Measurements from ENCODE around the gene ADCY9. TPM values are rescaled to one million over a fixed set of nuclear protein-coding genes. Genes with fewer than 3 reads are reported as not detected.

The ADCY9 gene
- polyA plus RNA-seq, 1 donor from 2014 or later, result 6.3 TPM

DNA sequence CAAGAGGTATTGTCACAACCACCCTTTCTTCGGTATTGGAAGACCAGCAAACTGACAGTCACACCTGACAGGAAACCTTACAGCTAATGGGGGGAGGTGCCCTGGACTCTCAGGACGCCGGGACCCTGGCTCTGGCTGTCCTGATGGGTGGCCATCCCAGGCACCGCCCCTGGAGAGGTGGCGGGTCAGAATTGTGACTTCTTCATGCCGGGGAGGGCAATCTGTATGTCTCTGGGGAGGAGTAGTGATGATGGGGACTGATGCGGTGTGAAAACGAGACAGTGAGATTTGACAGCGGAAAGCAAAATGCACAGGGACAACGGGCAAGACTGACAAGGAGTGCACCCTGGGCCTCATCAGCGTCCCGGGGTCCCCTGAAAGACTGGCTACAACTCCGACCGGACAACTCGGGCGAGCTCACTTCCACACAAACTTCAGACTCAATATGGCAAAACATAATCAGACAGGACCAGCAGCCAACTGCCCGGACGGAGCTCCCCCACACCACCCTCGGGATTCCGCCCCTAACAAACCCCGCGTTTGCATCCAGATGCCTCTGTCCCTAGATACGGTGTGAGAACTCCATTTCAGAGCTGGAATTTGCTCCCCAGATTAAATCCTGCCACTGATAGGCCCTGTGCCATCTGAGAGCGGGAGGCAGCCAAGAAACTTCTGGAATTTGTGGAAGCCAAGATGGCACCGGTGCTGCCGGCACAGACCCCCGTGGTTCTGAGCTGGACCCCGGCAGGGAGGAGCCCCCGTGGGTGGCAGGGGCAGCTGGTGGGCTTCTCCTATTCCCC lies 152.2 kb downstream of the ADCY9 start:
- no peak overlapping the region for H3K4me2 ChIP-seq (ENCODE audit: low read length)
- no peak overlapping the region for H3K4me3 ChIP-seq (ENCODE audit: low read length)
- H3K9me3 ChIP-seq (ENCODE audit: low read length), result no peaks in the 10 kb centered on the region
- no peaks in the 10 kb centered on the region for H3F3A ChIP-seq (ENCODE audit: insufficient read depth, low read length, poor library complexity, severe bottlenecking)
- TF ChIP-seq MXI1 (conservative IDR thresholded peaks at IDR 0.05; ENCODE audit: poor library complexity, severe bottlenecking) (no peak), EP300 (conservative IDR thresholded peaks at IDR 0.05; ENCODE audit: poor library complexity, severe bottlenecking) (no peak), POLR2AphosphoS5 (IDR thresholded peaks at IDR 0.05) (no peak), EZH2 (IDR thresholded peaks at IDR 0.05; ENCODE audit: borderline replicate concordance, insufficient read depth, low read length, poor library complexity, severe bottlenecking) (no peak), RAD21 (conservative IDR thresholded peaks at IDR 0.05) (no peak)
- H3K36me3 ChIP-seq (ENCODE audit: insufficient read depth, low read length), result no peaks in the 10 kb centered on the region
- no peaks in the 10 kb centered on the region for H3K9me2 ChIP-seq (ENCODE audit: insufficient read depth, low read length)
- no peak overlapping the region for H3K27ac ChIP-seq (ENCODE audit: low read length)
- H3K9ac ChIP-seq (ENCODE audit: low read length), result no peak overlapping the region
- H2AFZ ChIP-seq (ENCODE audit: low read depth, low read length), result no peak overlapping the region
- no peaks in the 10 kb centered on the region for H3K79me2 ChIP-seq (replicated peaks; ENCODE audit: insufficient read depth, low read length)
- no peaks in the 10 kb centered on the region for H3K27me3 ChIP-seq (ENCODE audit: insufficient read depth, low read depth, low read length)
- no peaks in the 10 kb centered on the region for H4K20me1 ChIP-seq (ENCODE audit: insufficient read depth)

GRCh38 chr16:3963203-3963602 lies 153.0 kb downstream of the ADCY9 start:
- H3K27me3 ChIP-seq (ENCODE audit: insufficient read depth, low read depth, low read length), result no peaks in the 10 kb centered on the region
- TF ChIP-seq POLR2AphosphoS5 (IDR thresholded peaks at IDR 0.05) (no peak), MXI1 (conservative IDR thresholded peaks at IDR 0.05; ENCODE audit: poor library complexity, severe bottlenecking) (no peak), EZH2 (IDR thresholded peaks at IDR 0.05; ENCODE audit: borderline replicate concordance, insufficient read depth, low read length, poor library complexity, severe bottlenecking) (no peak), SMC3 (conservative IDR thresholded peaks at IDR 0.05; ENCODE audit: poor library complexity) (no peak), EP300 (conservative IDR thresholded peaks at IDR 0.05; ENCODE audit: poor library complexity, severe bottlenecking) (no peak), TAF1 (IDR thresholded peaks at IDR 0.05; ENCODE audit: low read depth) (no peak), RAD21 (conservative IDR thresholded peaks at IDR 0.05) (no peak)
- TF ChIP-seq, protein P1, sequence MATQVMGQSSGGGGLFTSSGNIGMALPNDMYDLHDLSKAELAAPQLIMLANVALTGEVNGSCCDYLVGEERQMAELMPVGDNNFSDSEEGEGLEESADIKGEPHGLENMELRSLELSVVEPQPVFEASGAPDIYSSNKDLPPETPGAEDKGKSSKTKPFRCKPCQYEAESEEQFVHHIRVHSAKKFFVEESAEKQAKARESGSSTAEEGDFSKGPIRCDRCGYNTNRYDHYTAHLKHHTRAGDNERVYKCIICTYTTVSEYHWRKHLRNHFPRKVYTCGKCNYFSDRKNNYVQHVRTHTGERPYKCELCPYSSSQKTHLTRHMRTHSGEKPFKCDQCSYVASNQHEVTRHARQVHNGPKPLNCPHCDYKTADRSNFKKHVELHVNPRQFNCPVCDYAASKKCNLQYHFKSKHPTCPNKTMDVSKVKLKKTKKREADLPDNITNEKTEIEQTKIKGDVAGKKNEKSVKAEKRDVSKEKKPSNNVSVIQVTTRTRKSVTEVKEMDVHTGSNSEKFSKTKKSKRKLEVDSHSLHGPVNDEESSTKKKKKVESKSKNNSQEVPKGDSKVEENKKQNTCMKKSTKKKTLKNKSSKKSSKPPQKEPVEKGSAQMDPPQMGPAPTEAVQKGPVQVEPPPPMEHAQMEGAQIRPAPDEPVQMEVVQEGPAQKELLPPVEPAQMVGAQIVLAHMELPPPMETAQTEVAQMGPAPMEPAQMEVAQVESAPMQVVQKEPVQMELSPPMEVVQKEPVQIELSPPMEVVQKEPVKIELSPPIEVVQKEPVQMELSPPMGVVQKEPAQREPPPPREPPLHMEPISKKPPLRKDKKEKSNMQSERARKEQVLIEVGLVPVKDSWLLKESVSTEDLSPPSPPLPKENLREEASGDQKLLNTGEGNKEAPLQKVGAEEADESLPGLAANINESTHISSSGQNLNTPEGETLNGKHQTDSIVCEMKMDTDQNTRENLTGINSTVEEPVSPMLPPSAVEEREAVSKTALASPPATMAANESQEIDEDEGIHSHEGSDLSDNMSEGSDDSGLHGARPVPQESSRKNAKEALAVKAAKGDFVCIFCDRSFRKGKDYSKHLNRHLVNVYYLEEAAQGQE (IDR thresholded peaks at IDR 0.05; ENCODE audit: borderline replicate concordance), result no peak
- TF ChIP-seq, protein P2, sequence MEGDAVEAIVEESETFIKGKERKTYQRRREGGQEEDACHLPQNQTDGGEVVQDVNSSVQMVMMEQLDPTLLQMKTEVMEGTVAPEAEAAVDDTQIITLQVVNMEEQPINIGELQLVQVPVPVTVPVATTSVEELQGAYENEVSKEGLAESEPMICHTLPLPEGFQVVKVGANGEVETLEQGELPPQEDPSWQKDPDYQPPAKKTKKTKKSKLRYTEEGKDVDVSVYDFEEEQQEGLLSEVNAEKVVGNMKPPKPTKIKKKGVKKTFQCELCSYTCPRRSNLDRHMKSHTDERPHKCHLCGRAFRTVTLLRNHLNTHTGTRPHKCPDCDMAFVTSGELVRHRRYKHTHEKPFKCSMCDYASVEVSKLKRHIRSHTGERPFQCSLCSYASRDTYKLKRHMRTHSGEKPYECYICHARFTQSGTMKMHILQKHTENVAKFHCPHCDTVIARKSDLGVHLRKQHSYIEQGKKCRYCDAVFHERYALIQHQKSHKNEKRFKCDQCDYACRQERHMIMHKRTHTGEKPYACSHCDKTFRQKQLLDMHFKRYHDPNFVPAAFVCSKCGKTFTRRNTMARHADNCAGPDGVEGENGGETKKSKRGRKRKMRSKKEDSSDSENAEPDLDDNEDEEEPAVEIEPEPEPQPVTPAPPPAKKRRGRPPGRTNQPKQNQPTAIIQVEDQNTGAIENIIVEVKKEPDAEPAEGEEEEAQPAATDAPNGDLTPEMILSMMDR (IDR thresholded peaks at IDR 0.05; ENCODE audit: poor library complexity, severe bottlenecking), result no peak
- no peak overlapping the region for H3K4me3 ChIP-seq (ENCODE audit: low read length)
- no peaks in the 10 kb centered on the region for H3K9me2 ChIP-seq (ENCODE audit: insufficient read depth, low read length)
- no peak overlapping the region for H3K9ac ChIP-seq (ENCODE audit: low read length)
- H3K4me2 ChIP-seq (ENCODE audit: low read length), result no peak overlapping the region
- no peak overlapping the region for H3K27ac ChIP-seq (ENCODE audit: low read length)
- H3K9me3 ChIP-seq (ENCODE audit: low read length), result no peaks in the 10 kb centered on the region
- H3K79me2 ChIP-seq (replicated peaks; ENCODE audit: insufficient read depth, low read length), result no peaks in the 10 kb centered on the region
- H4K20me1 ChIP-seq (ENCODE audit: insufficient read depth), result no peaks in the 10 kb centered on the region
- H2AFZ ChIP-seq (ENCODE audit: low read depth, low read length), result no peak overlapping the region
- no peaks in the 10 kb centered on the region for H3F3A ChIP-seq (ENCODE audit: insufficient read depth, low read length, poor library complexity, severe bottlenecking)
- H3K36me3 ChIP-seq (ENCODE audit: insufficient read depth, low read length), result no peaks in the 10 kb centered on the region

All from neural cell (in vitro differentiated cells).